Naive B cell (primary cell): ENCODE results near the gene SYCP2L. TPM values are rescaled to one million over a fixed set of nuclear protein-coding genes. Genes with fewer than 3 reads are reported as not detected.

Experiments
- ATAC-seq, 2 donors: fragments of 150-1000 bp; cut with Tn5 transposase; 2 replicates each; pipeline ENCODE4 v1.10.0; 2021; ENCODE audit warnings: low read depth in 2 of 2, mild to moderate bottlenecking in 2 of 2, moderate library complexity in 2 of 2
- DNase-seq: peaks from one replicate; pipeline ENCODE4 v3.0.0; 2022
- H3K27ac Mint-ChIP-seq, 6 donors: one replicate each; pipeline ENCODE4 v1.8.0; 2020 to 2022; ENCODE audit warnings: mild to moderate bottlenecking in 6 of 6, mixed read lengths in 6 of 6, moderate library complexity in 5 of 6, inconsistent platforms in 2 of 6
- H3K27me3 Mint-ChIP-seq, 3 donors: one replicate each; pipeline ENCODE4 v1.8.0; 2021 to 2022; ENCODE audit warnings: mixed read lengths in 3 of 3, mild to moderate bottlenecking in 1 of 3
- H3K36me3 Mint-ChIP-seq, 2 donors: one replicate each; pipeline ENCODE4 v1.8.0; 2020 to 2022; ENCODE audit warnings: mixed read lengths in 2 of 2, inconsistent platforms in 1 of 2, mild to moderate bottlenecking in 1 of 2
- H3K4me1 Mint-ChIP-seq, 3 donors: one replicate each; pipeline ENCODE4 v1.8.0; 2020 to 2022; ENCODE audit warnings: mixed read lengths in 3 of 3, inconsistent platforms in 1 of 3, mild to moderate bottlenecking in 1 of 3, moderate library complexity in 1 of 3
- H3K4me3 Mint-ChIP-seq, 8 donors: one replicate each; pipeline ENCODE4 v1.8.0; 2020 to 2022; ENCODE audit warnings: mild to moderate bottlenecking in 8 of 8, mixed read lengths in 8 of 8, moderate library complexity in 8 of 8, inconsistent platforms in 2 of 8
- H3K9me3 Mint-ChIP-seq, 7 donors: one replicate each; pipeline ENCODE4 v1.8.0; 2020 to 2022; ENCODE audit warnings: mixed read lengths in 7 of 7, mild to moderate bottlenecking in 5 of 7, inconsistent platforms in 2 of 7, moderate library complexity in 1 of 7
- polyA plus RNA-seq, 6 donors: library from polyadenylated mRNA; unstranded; fragments of 300-500 nt; fragmentation: Illumina TruSeq; gene quantifications; one replicate each; pipeline ENCODE4 v1.2.3, GENCODE V29; 2021; ENCODE audit warnings: low read depth in 6 of 6

Gene SYCP2L
- polyA plus RNA-seq, 6 donors from 2014 or later: not detected

- no peak overlapping the region for H3K27ac Mint-ChIP-seq
- H3K4me3 Mint-ChIP-seq: no peak overlapping the region
- H3K4me1 Mint-ChIP-seq: no peaks in the 10 kb centered on the region
- H3K36me3 Mint-ChIP-seq: no peaks in the 10 kb centered on the region
- DNase-seq: no peak
- ATAC-seq: no peak
- peaks cover 0 to 9% (median 0%) of the 10 kb centered on the region in 7 donors for H3K9me3 Mint-ChIP-seq
- peaks cover 0 to 22% (median 4%) of the 10 kb centered on the region in 3 donors for H3K27me3 Mint-ChIP-seq
These were observed 59.0 kb downstream of the SYCP2L start for GRCh38 chr6:10945845-10946244.

- Mint-ChIP-seq H3K36me3 (no peaks in the 10 kb centered on the region), H3K9me3 (peaks cover 0 to 5% (median 0%) of the 10 kb centered on the region in 7 donors), H3K27me3 (peaks cover 0 to 22% (median 8%) of the 10 kb centered on the region in 3 donors), H3K27ac (no peak overlapping the region), H3K4me3 (no peak overlapping the region), H3K4me1 (no peaks in the 10 kb centered on the region)
- no peak for DNase-seq
- ATAC-seq: no peak
These were observed 61.1 kb downstream of the SYCP2L start for GRCh38 chr6:10947966-10948365.

GRCh38 chr6:10949579-10950490 lies 63.0 kb downstream of the SYCP2L start:
- Mint-ChIP-seq H3K4me3 (no peak overlapping the region), H3K36me3 (no peaks in the 10 kb centered on the region), H3K27me3 (peaks cover 8 to 22% (median 10%) of the 10 kb centered on the region in 3 donors), H3K9me3 (peaks cover 0 to 5% (median 0%) of the 10 kb centered on the region in 7 donors), H3K4me1 (peaks cover 0 to 2% (median 0%) of the 10 kb centered on the region in 3 donors), H3K27ac (peak overlapping the region in 1 of 6 donors; percentile 15)
- ATAC-seq (no peak), DNase-seq (no peak)

- H3K36me3 Mint-ChIP-seq: no peaks in the 10 kb centered on the region
- H3K27me3 Mint-ChIP-seq: peaks cover 6 to 22% (median 10%) of the 10 kb centered on the region in 3 donors
- H3K27ac Mint-ChIP-seq: no peak overlapping the region
- ATAC-seq: no peak
- H3K9me3 Mint-ChIP-seq: peaks cover 0 to 5% (median 0%) of the 10 kb centered on the region in 7 donors
- no peak for DNase-seq
- H3K4me1 Mint-ChIP-seq: peaks cover 0 to 2% (median 0%) of the 10 kb centered on the region in 3 donors
- no peak overlapping the region for H3K4me3 Mint-ChIP-seq
These were observed 64.9 kb downstream of the SYCP2L start for GRCh38 chr6:10951675-10952282.

GRCh38 chr6:10954590-10955010 lies 67.7 kb downstream of the SYCP2L start:
- peak; percentile 65 to 72 for ATAC-seq
- H3K9me3 Mint-ChIP-seq: no peaks in the 10 kb centered on the region
- H3K4me1 Mint-ChIP-seq: peaks cover 0 to 2% (median 0%) of the 10 kb centered on the region in 3 donors
- peak; percentile 44 for DNase-seq
- H3K27me3 Mint-ChIP-seq: peaks cover 4 to 19% (median 15%) of the 10 kb centered on the region in 3 donors
- no peak overlapping the region for H3K4me3 Mint-ChIP-seq
- H3K36me3 Mint-ChIP-seq: no peaks in the 10 kb centered on the region
- H3K27ac Mint-ChIP-seq: no peak overlapping the region

- Mint-ChIP-seq H3K27me3 (peaks cover 4 to 30% (median 20%) of the 10 kb centered on the region in 3 donors), H3K4me3 (no peak overlapping the region), H3K27ac (no peak overlapping the region), H3K4me1 (peaks cover 0 to 2% (median 0%) of the 10 kb centered on the region in 3 donors), H3K36me3 (no peaks in the 10 kb centered on the region), H3K9me3 (no peaks in the 10 kb centered on the region)
- ATAC-seq (no peak), DNase-seq (no peak)
These were observed 69.9 kb downstream of the SYCP2L start for GRCh38 chr6:10956776-10957175.

- DNase-seq: no peak
- ATAC-seq: no peak
- Mint-ChIP-seq H3K9me3 (no peaks in the 10 kb centered on the region), H3K4me1 (peaks cover 0 to 2% (median 0%) of the 10 kb centered on the region in 3 donors), H3K27ac (no peak overlapping the region), H3K27me3 (peaks cover 4 to 30% (median 20%) of the 10 kb centered on the region in 3 donors), H3K36me3 (no peaks in the 10 kb centered on the region), H3K4me3 (no peak overlapping the region)
These were observed 70.6 kb downstream of the SYCP2L start for GRCh38 chr6:10957414-10957886.

GRCh38 chr6:10960171-10960570 lies 73.3 kb downstream of the SYCP2L start:
- ATAC-seq: no peak
- peaks cover 9 to 26% (median 20%) of the 10 kb centered on the region in 3 donors for H3K27me3 Mint-ChIP-seq
- no peak overlapping the region for H3K27ac Mint-ChIP-seq
- DNase-seq: no peak
- peaks cover 0 to 7% (median 3%) of the 10 kb centered on the region in 7 donors for H3K9me3 Mint-ChIP-seq
- no peak overlapping the region for H3K4me3 Mint-ChIP-seq
- no peaks in the 10 kb centered on the region for H3K36me3 Mint-ChIP-seq
- H3K4me1 Mint-ChIP-seq: no peaks in the 10 kb centered on the region

- Mint-ChIP-seq H3K27ac (no peak overlapping the region), H3K36me3 (peaks cover 0 to 6% of the 10 kb centered on the region in 2 donors), H3K9me3 (peaks cover 0 to 23% (median 15%) of the 10 kb centered on the region in 7 donors), H3K4me3 (no peak overlapping the region), H3K4me1 (no peaks in the 10 kb centered on the region), H3K27me3 (peaks cover 13 to 28% (median 20%) of the 10 kb centered on the region in 3 donors)
- DNase-seq (no peak), ATAC-seq (no peak)
These were observed 75.0 kb downstream of the SYCP2L start for GRCh38 chr6:10961837-10962236.

- ATAC-seq: no peak
- Mint-ChIP-seq H3K36me3 (peaks cover 2 to 6% of the 10 kb centered on the region in 2 donors), H3K27me3 (peaks cover 13 to 29% (median 21%) of the 10 kb centered on the region in 3 donors), H3K4me1 (no peaks in the 10 kb centered on the region), H3K9me3 (peaks cover 0 to 29% (median 17%) of the 10 kb centered on the region in 7 donors), H3K4me3 (no peak overlapping the region), H3K27ac (no peak overlapping the region)
- no peak for DNase-seq
These were observed 75.8 kb downstream of the SYCP2L start for GRCh38 chr6:10962673-10963072.

- no peak for ATAC-seq
- Mint-ChIP-seq H3K4me3 (no peak overlapping the region), H3K4me1 (no peaks in the 10 kb centered on the region)
These were observed 76.3 kb downstream of the SYCP2L start for GRCh38 chr6:10963113-10963512.

GRCh38 chr6:10964684-10965083 lies 77.8 kb downstream of the SYCP2L start:
- Mint-ChIP-seq H3K36me3 (peaks cover 8 to 10% of the 10 kb centered on the region in 2 donors), H3K27ac (no peak overlapping the region)
- no peak for DNase-seq

More at GRCh38 chr6:10963113-10963512, 76.3 kb downstream of the SYCP2L start:
- Mint-ChIP-seq H3K27me3 (peaks cover 15 to 34% (median 25%) of the 10 kb centered on the region in 3 donors), H3K27ac (no peak overlapping the region), H3K9me3 (peaks cover 4 to 33% (median 21%) of the 10 kb centered on the region in 7 donors), H3K36me3 (peaks cover 6 to 10% of the 10 kb centered on the region in 2 donors)
- DNase-seq: no peak

GRCh38 chr6:10968776-10969175 lies 81.9 kb downstream of the SYCP2L start:
- Mint-ChIP-seq H3K9me3 (peaks cover 5 to 35% (median 21%) of the 10 kb centered on the region in 7 donors), H3K4me3 (no peak overlapping the region), H3K4me1 (no peaks in the 10 kb centered on the region), H3K27me3 (peaks cover 11 to 34% (median 13%) of the 10 kb centered on the region in 3 donors), H3K27ac (no peak overlapping the region), H3K36me3 (peaks cover 8 to 10% of the 10 kb centered on the region in 2 donors)
- DNase-seq (no peak), ATAC-seq (no peak)

More at GRCh38 chr6:10964684-10965083, 77.8 kb downstream of the SYCP2L start:
- no peak for ATAC-seq
- H3K27me3 Mint-ChIP-seq: peaks cover 20 to 34% (median 25%) of the 10 kb centered on the region in 3 donors
- no peak overlapping the region for H3K4me3 Mint-ChIP-seq
- H3K9me3 Mint-ChIP-seq: peaks cover 5 to 35% (median 21%) of the 10 kb centered on the region in 7 donors
- no peaks in the 10 kb centered on the region for H3K4me1 Mint-ChIP-seq
